Measurements from ENCODE around the gene ABCB11.

Gene ABCB11

GRCh38 chr2:169050476-169051240 lies 19.5 kb upstream of the ABCB11 start:
- DNase-seq (ENCODE audit: insufficient read length, low spot score) (no peak), FAIRE-seq (no peak)
- no peak for TF ChIP-seq POLR2A (IDR thresholded peaks at IDR 0.05; ENCODE audit: low read depth, low read length)

- TF ChIP-seq POLR2A (IDR thresholded peaks at IDR 0.05; ENCODE audit: low read depth, low read length), result no peak
- no peak for FAIRE-seq
These were observed 18.0 kb upstream of the ABCB11 start for GRCh38 chr2:169049142-169049541.

DNA sequence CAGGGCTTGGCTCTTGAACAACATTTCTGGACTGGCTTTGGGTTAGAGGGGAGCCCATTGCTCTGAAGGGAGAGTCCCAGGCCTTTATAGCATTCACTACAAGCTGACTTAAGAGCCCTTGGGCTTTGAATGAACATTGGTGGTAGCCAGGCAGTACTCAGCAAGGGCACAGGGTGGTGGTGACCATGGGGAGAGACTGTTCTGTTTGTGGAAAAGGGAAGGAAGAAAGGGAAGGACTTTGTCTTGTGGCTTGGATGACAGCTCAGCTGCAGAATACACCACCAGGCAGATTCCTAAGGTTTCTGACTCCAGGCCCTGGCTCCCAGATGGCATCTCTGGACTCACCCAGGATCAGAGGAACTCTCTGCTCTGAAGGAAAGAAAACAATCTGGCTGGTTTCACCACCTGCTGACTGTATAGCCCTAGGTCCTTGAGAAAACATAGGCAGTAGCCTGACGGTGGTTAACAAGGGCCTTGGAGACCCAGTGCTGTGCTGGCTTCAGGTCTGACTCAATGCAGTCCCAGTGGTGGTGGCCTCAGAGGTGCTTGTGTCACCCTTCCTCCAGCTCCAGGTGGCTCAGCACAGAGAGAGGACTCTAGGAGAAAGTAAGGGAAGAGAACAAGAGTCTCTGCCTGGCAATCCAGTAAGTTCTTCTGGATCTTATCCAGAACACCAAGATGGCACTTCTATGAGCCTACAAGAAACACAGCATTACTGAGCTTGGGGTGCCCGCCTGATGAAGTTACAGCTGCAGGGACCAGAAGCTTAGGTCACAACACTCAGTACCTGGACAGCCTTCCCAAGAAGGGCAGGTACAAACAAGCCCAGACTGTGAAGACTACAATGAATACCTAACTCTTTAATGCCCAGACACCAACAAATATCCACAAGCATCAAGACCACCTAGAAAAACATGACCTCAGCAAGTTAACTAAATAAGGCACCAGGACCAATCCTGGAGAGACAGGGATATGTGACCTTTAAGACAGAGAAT lies 16.4 kb upstream of the ABCB11 start:
- TF ChIP-seq POLR2A (IDR thresholded peaks at IDR 0.05; ENCODE audit: low read depth, low read length), result no peak
- FAIRE-seq, result no peak
- DNase-seq (ENCODE audit: insufficient read length, low spot score), result no peak

More at GRCh38 chr2:169049142-169049541, 18.0 kb upstream of the ABCB11 start:
- no peak for DNase-seq (ENCODE audit: insufficient read length, low spot score)

DNA sequence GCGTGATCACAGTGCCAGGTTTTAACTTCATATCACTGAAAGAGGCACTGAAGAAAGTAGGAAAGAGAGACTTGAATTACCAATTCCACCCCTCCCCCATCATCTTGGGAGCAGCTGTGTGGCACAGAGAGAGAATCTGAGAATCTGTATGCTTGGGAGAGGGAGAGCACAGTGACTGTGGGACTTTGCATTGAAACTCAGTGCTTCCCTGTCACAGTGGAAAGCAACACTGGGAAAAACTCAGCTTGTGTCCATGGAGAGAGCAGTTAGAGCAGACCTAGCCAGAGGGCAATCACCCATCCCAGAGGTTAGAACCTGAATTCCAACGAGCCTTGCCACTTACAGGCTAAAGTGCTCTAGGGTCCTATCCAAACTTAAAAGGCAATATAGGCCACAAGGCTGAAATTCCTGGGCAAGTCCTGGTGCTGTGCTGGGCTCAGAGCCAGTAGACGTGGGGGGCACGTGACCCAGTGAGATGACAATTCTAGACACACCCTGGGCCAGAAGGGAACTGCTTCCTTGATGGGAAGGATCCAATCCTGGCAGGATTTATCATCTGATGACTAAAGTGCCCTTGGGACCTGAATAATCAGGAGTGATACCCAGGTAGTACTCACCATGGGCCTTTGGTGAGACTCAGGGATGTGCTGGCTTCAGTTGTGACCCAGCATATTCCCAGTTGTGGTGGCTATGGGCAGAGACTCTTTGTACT lies 15.5 kb upstream of the ABCB11 start:
- DNase-seq (ENCODE audit: insufficient read length, low spot score) (no peak), FAIRE-seq (no peak)

DNA sequence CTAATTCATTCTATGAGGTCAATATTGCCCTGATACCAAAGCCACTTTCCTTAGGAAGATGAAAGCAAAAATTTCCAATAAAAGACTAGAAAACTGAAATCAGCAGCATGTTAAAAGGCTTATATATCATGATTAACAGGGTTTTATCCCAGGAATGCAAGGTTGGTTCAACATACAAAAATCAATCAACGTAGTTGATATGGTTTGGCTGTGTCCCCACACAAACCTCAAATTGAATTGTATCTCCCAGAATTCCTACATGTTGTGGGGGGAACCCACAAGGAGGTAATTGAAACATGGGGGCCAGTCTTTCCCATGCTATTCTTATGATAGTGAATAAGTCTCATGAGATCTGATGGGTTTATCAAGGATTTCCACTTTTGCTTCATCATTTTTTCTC lies 11.7 kb upstream of the ABCB11 start:
- TF ChIP-seq POLR2A (IDR thresholded peaks at IDR 0.05; ENCODE audit: low read depth, low read length), result no peak
- FAIRE-seq (no peak), DNase-seq (ENCODE audit: insufficient read length, low spot score) (no peak)

More for the DNA sequence above, 15.5 kb upstream of the ABCB11 start:
- TF ChIP-seq POLR2A (IDR thresholded peaks at IDR 0.05; ENCODE audit: low read depth, low read length), result no peak

GRCh38 chr2:169041594-169041993 lies 10.5 kb upstream of the ABCB11 start:
- no peak for TF ChIP-seq POLR2A (IDR thresholded peaks at IDR 0.05; ENCODE audit: low read depth, low read length)
- FAIRE-seq (no peak), DNase-seq (ENCODE audit: insufficient read length, low spot score) (no peak)

DNA sequence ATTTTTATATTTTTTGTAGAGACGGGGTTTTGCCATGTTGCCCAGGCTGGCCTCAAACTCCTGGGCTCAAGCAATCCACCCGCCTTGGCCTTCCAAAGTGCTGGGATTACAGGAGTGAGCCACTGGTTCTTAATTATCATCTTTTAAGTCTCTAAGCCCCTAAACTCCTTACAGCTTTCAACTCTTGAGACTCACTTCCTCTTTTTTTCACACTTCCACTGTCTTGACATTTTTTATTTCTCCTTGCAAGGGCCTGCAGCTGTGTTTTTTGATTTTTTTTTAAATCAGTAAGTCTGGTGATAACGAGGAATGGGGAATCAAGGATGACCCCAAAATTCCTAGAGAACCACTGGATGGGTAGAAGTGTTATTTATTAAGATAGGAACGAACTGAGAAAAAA lies 8.6 kb upstream of the ABCB11 start:
- no peak for TF ChIP-seq POLR2A (IDR thresholded peaks at IDR 0.05; ENCODE audit: low read depth, low read length)
- no peak for FAIRE-seq
- no peak for DNase-seq (ENCODE audit: insufficient read length, low spot score)

- no peak for FAIRE-seq
- peak; percentile 2 for DNase-seq (ENCODE audit: insufficient read length, low spot score)
- no peak for TF ChIP-seq POLR2A (IDR thresholded peaks at IDR 0.05; ENCODE audit: low read depth, low read length)
These were observed 7.2 kb upstream of the ABCB11 start for GRCh38 chr2:169038338-169038757.

GRCh38 chr2:169036736-169037440 lies 5.8 kb upstream of the ABCB11 start:
- FAIRE-seq (no peak), DNase-seq (ENCODE audit: insufficient read length, low spot score) (no peak)
- TF ChIP-seq POLR2A (IDR thresholded peaks at IDR 0.05; ENCODE audit: low read depth, low read length), result no peak

DNA sequence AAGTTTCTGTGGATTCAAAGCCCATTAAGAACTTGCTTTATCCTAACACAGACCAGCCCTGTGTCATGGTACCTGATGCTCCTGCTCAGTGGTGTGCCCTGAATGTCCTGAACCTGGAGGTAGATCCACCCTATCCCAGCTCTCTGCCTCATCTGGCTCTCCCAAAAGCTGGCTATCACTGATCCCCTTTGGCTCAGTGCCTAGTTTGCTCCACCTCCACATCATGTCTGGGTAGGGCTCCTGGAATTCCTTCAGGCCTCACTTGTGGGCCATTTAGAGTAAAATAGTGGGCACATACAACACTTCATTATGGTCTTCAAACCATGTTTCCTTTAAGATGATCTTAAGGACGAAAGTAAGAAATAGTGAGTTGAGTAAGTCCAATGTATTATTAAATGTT lies 4.8 kb upstream of the ABCB11 start:
- no peak for FAIRE-seq
- TF ChIP-seq POLR2A (IDR thresholded peaks at IDR 0.05; ENCODE audit: low read depth, low read length), result no peak
- DNase-seq (ENCODE audit: insufficient read length, low spot score), result no peak

- DNase-seq (ENCODE audit: insufficient read length, low spot score) (no peak), FAIRE-seq (no peak)
- no peak for TF ChIP-seq POLR2A (IDR thresholded peaks at IDR 0.05; ENCODE audit: low read depth, low read length)
These were observed 3.9 kb upstream of the ABCB11 start for GRCh38 chr2:169034984-169035544.

GRCh38 chr2:169034256-169034655 lies 3.1 kb upstream of the ABCB11 start:
- TF ChIP-seq POLR2A (IDR thresholded peaks at IDR 0.05; ENCODE audit: low read depth, low read length), result no peak
- DNase-seq (ENCODE audit: insufficient read length, low spot score), result no peak
- FAIRE-seq, result no peak

DNA sequence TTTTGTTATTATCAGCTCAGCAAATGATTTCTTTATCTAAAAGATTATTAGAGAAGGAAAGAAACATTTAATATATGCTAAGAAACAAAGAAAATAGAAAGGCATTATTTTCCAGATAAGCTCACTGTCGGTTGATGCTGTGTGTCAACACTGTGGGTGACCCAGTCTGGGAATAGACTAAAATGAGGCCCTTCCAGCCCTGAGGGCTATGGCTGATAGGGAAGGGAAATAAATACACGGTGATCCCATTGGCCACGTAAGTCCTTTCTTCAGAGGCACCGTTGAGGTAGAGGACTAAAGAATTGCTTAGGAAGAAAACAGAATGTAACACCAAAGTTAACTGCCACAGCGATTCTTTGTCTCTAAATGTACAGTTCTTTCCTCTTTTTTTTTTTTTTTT lies 1.8 kb downstream of the ABCB11 start:
- no peak for TF ChIP-seq POLR2A (IDR thresholded peaks at IDR 0.05; ENCODE audit: low read depth, low read length)
- no peak for FAIRE-seq
- DNase-seq (ENCODE audit: insufficient read length, low spot score), result no peak

Measured in H54 (cell line).